GM19324 (cell line): ENCODE results near the gene UGT1A9.
"Not testable (repeated sequence)": the region's sequence is repeated elsewhere in the genome, so short reads cannot be mapped to it uniquely, and the experiment has no call there.

Experiments used
- ATAC-seq: cut with Tn5 transposase; IDR thresholded peaks from one replicate; pipeline ENCODE4 v1.9.1; 2021; ENCODE audit warnings: mild to moderate bottlenecking, moderate library complexity; ENCODE audit not compliant: unreplicated experiment, low FRiP score

The UGT1A9 gene

DNA sequence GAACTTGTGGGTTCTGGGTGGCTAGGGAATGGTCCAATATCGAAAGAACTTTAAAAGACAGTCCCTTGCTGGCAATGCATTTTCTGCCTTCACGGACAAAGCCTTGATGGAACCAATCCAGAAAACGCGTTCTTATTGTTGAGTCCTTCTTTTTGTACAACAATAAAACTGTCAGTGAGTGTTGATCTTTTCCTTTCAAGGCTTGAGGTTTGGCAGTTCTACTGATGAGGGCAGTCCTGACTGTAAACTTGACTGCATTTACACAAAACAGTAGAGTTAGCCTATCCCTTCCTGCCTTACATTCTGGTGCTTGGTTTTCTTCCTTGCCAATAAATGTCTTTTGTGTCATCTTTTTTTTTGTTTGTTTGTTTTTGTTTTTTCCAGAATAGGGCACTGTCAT is 7.5 kb downstream of the UGT1A9 start:
- ATAC-seq = no peak

DNA sequence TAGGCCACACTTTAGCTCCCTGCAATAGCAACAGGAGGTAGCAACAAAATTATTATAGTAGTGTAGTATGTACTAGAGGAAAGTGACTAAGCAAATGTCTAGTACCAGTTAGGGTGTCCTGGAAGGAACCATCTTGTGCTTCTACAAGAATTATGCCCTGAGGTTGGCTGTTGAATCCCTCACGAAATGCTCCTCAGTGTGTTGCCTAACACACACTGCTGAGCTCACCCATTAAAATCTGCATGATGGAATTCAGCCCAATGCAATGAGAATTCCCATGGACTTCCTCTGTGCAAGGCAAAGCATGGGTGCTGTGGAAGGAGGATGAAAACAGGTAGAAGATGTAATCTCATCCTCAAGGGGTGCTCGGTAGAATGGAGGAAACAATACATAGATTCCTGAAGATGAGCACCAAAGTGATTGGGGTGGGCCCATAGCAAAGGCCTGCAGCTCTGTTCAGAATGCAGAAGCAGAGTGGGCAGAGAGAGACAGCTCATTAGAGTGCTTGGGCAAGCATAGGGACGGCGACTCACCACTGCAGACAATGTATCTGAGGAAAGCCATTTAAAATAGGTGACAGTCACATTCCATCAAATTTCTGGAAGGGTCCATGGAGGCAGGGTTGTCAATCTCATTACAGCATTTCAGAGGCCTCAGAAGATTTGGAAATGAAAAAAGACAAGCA is 8.8 kb downstream of the UGT1A9 start:
- ATAC-seq = no peak

DNA sequence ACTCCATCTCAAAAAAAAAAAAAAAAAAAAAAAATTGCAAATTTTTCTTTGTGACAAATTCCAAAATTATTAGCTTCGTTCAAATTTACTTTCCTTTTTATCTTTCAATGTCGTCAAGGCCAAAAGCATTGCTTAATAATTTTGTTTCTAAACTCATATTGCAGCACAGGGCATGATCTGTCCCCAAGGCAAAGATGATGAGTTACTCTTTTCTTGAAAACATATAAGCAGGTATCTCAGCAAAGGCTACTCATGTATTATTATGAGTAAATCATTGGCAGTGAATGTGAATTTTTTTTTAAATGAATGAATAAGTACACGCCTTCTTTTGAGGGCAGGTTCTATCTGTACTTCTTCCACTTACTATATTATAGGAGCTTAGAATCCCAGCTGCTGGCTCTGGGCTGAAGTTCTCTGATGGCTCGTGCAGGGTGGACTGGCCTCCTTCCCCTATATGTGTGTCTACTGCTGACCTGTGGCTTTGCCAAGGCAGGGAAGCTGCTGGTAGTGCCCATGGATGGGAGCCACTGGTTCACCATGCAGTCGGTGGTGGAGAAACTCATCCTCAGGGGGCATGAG is 9.9 kb downstream of the UGT1A9 start, which contains the start of gene UGT1A7:
UGT1A7 (plus strand) TSS at position 381 of the 579 bp plus-strand sequence; CDS start at position 418, 37 bp downstream.
- ATAC-seq = no peak

DNA sequence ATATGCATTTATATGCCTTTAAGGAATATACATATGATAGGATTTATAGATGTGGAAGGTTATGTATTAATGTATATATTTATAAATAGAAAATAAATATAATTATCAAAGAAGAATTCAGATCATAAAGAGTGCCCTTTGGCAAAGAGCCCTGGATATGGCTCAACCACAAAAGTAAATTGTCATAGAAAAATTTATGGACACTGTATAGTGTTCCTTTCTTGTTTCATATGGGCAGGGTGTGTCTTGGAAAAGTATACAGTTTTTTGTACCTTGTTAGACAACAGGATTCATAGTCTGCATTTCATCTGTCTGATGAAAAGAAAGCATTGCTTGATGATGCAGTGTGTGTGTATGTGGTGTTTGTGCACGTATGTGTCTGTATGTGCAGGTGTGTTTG is 12.9 kb downstream of the UGT1A9 start:
- ATAC-seq = no peak

DNA sequence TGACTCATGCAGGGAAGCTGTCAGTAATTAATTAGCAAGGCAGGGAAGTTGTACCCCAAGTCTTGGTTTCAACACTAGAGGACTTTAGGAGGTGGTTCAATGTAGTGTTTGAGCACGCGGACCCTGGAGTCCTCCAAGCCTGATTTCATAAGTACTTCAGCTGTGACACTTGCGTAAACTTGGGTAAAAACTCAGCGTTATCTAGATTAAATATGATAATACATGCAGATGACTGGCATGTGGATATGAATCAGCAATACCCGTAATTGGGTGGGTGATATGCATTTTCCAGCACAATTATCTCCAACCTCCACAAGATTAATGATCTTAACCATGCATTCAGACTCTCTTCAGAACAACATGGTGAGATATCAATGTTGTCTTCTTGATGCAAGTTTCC is 15.2 kb downstream of the UGT1A9 start:
- ATAC-seq = no peak

DNA sequence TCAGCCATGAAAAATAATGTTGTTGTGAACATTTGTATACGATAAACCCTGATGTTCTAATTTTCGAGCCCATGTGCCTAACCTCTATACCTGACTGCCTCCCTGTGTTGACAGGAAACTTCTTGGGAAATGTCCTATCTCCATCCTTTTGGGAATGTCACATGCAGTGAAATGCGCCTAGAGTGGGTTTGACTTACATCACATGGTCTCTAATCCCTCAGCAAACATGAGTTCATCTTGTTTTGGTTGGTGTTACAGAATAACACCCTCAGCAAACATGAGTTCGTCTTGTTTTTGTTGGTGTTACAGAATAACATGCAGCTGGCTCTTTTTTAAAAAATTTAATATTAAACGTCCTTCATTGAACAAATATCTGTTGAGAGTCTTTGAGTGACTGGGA is 16.6 kb downstream of the UGT1A9 start:
- ATAC-seq = no peak

DNA sequence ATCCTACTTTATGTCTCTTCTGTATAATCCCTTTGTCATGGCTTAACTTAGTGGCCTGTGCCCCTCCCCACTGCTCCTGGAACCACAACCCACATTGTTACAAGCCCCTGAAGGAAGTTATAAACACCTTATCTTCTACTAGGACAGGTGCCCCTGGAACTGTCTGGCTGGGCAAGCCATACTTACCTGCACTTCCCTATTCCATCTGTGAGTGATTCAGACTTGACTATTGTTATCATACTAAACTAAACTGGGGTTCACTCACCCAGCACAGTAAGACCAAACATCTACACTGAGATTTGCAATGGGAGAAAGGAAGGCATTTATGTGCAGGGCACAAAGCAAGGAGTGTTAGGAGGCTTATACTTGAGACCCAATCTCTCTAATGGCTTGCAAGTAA is 17.3 kb downstream of the UGT1A9 start:
- no peak for ATAC-seq

DNA sequence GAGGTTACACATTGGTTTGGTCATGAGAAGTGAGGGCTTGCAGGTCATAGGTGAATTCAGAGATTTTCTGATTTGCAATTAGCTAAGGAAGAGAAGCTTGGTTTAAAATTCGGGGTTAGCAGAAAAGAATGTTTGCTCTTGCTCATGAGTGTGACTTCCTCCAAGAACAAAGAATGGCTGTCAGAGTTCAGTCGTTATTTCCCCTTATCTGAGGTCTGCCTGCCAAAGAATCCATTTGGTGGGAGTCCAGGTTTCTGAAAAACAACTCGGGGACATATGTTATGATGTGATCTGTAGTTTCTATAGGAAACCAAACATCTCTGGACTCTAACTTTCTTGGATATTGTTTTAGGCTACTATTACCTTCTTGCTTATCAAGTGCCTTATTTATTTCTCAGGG is 17.8 kb downstream of the UGT1A9 start:
- no peak for ATAC-seq

DNA sequence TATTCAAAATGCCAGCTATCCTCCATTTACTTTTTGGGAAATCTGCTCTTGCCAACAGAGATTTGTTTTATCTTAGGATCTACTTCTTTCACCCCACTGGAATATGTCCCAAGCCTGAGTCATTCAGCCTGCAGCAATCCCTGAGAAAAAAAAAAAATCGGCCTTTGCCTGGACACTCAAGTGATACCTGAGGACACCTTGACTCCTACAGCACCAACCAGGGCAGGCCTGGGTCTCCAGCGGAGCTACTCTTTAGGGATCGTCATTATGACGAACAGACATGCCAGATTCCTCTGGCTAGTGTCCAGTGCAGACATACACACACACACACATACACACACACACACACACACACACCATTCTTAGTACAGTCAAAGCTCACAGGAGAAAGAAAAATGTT is 18.7 kb downstream of the UGT1A9 start:
- ATAC-seq = no peak

DNA sequence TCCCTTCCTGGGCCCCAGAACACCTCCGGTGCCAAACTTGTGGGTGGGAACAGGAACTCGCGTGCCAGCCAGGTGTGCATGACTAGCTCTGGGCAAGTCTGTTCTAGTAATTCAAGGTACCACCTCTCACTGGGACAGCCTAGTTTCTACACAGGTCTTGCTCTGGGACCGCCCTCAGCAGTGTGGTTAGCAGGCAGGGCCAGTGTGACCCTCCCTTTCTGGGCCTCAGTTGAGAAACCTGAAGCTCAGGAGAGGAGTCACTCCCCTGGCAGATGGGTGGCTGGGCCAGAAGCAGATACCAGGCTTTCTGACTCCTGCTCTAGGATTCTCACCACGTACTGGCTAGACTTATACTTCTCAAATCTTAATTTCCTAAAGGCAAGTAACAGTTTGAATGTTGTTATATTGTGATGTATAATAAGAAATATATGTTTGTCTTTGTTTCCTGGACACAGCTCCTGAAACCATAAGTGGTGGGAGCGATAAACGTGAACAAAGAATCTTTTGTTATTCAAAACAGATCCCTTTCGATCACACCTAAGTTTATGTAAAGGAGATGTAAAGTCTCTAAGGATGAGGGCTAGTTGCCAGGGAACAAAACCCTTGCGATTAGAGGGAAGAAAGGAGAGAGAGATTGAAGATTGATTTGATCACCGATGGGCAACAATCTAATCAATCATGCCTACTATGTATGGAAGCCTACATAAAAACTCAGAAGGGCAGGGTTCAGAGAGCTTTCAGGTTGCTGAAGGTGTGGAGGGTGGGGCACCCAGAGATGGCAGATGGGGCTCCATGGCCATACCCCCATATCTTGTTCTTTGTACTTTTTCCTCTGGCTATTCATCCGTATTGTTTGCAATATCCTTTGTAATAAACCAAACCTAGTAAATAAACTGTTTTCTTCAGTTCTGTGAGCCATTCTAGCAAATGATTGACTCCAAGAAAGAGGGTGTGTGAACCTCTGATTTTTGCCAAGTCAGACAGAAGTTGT is 20.0 kb downstream of the UGT1A9 start:
- no peak for ATAC-seq

DNA sequence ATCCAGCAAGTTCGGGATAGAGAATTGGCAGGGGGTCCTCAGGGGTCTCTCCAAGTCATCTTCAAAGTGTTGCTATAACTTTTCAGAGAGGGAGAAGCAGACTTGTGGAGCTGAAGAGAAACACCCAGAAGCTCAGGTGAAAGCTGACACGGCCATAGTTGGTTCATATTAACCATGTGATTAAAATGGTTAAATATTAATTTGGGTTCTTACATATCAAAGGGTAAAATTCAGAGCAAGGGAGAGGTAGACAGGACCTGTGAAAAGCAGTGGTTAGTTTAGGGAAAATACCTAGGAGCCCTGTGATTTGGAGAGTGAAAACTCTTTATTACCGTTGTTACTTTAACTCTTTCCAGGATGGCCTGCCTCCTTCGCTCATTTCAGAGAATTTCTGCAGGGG is 20.9 kb downstream of the UGT1A9 start, which contains the start of gene UGT1A6:
UGT1A6 (plus strand) TSS at position 243 of the 400 bp plus-strand sequence; CDS start at position 358, 115 bp downstream.
- no peak for ATAC-seq

DNA sequence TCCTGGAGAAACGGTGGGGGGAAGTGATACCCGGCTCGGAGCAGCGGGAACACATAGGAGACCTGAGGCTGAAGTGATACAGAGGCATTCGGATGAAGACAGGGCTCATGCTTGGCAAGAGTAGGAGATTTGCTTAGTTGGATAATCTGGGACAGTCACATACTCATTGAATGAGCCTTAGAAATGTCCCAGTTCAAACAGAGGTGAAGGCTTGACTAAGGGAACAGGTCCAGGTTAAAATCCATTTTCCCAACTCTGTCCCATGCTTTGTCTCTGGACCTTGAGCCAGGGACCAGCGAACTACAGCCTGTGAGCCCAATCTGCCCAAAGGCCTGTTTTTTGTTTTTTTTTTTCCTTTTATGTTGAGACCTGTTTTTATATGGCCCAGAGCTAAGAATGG is 22.3 kb downstream of the UGT1A9 start:
- ATAC-seq = no peak

DNA sequence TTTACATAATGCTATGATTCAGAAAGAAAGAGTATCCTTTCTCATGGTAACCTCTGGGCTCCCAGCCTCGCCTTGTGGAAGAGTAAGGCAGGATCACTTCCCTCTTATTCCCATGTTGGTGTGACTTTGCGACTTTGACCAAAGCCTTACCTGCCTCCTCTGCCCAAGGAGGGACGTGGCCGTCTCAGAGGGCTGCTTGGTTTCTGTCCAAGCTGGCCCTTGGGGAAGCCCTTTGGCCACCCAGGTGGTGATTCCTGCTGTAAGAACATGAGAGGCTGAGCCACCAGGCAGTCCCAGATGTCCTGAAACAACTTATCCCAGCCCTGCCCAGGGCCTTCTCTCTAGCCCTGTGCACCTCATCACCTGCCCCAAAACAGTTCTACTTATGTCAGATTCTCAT is 27.0 kb downstream of the UGT1A9 start:
- no peak for ATAC-seq

DNA sequence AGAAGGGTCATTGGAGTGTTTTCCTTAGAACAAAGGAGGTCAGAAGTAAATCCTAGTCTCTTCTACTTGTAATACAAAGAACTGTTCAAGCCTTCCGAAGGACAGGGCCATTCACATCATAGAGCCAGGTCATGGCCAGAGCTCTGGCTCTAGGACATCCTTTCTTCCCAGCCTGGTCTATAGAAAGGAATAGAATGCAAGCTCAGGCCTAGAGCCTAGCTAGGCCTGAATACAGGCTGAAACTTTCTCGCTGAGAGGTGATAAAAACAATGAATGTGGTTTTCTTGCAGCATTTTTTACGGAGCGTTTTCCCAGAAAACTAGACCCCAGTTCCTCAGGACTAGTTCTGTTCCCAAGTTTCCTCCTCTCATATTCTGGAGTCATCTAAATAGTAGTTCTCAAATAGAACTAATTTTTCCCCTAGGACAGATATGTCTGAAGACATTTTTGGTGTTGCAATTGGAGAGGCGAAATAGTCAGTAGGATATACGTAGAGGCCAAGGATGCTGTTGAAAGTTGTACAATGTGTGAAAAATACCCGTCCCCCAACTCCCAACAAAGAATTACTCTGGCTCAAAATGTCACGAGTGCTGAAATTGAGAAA is 27.8 kb downstream of the UGT1A9 start:
- no peak for ATAC-seq

DNA sequence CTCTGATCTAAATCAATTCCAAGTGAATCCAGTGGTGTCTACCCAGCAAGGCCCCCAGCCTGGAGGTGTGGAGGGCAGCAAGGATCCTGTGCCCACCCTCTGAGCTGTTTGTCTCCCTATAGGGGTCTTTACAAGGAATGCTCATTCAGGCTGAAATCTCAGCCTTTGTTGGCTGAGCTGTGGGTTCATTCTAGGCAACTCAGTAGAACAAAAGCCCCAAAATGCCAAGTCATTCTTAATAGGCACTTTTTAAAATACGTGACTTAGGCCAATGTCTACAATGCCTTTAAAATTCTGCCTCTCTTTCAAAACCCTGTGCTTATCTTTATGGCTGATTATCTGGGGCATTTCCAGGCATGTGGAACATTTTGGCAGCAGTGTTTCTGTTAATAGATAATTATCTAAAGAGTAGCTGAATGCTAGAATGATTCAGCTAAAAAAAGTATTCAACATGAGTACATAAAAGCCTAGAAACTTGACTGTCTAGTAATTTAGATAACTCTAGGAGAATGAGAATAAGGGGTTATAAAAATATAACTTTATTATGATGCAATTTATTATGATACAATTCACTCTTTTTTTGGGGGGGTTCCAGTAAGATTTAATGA is 28.4 kb downstream of the UGT1A9 start:
- no peak for ATAC-seq

DNA sequence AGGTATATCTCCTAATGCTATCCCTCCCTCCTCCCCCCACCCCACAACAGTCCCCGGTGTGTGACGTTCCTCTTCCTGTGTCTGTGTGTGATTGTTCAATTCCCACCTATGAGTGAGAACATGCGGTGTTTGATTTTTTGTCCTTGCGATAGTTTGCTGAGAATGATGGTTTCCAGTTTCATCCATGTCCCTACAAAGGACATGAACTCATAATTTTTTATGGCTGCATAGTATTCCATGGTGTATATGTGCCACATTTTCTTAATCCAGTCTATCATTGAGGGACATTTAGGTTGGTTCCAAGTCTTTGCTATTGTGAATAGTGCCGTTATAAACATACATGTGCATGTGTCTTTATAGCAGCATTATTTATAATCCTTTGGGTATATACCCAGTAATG is 29.1 kb downstream of the UGT1A9 start:
- ATAC-seq = not testable (repeated sequence)

DNA sequence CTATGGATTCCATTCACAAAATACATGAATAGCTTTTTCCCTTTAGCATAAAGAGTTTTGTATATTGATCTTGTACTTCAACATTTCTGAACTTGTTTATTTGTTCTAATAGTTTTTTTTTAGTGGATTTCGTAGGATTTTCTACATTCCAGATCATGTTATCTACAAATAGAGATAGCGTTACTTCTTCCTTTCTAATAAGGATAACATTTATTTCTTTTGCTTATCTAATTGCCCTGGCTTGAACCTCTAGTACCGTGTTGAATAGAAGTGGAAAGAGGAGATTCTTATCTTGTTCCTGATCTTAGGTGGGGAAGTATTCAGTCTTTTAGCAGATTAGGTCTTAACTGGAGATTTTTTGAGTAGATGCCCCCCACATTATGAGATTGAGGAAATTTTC is 30.5 kb downstream of the UGT1A9 start:
- no peak for ATAC-seq

DNA sequence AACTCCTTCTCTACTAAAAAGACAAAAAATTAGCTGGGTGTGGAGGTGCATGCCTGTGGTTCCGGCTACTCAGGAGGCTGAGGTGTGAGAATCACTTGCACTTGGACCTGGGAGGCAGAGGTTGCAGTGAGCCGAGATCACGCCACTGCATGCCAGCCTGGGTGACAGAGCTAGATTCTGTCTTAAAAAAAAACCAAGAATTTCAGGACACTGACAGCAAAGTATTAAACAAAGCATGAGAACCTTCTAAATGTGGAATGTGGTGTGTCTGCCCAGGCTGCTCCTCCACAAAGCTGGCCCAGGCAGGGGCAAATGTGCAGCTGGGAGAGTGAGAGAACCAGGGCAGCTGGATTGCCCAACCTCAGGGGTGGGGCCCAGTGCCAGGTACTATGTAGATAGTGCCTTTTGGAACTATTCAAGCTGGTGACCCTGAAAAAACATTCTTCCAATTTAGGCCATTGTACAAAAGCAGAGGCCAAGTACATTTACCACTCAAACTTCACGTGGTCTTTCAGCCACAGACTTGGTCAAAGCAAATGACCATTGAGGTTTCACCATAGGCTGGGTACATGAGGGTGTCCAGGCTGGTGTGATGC is 34.3 kb downstream of the UGT1A9 start:
- no peak for ATAC-seq

DNA sequence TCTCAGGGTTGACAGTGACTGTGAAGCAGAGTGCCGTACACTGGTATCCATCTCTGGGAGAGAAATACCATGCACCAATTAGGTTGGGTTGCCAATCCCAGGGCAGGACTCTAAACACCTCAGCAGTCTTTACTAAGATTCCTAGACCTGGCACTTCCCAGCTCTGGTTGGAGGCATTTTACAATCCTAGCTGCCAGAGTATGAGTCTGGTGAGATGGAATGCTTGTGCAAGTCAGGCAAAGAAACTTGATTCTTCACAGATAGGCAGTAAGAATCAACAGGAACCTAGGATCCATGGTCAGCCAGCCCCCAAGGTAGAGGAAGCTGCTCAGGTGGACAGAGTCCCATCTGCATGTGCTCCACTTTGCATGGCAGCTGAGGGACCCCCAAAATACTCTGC is 35.0 kb downstream of the UGT1A9 start:
- ATAC-seq = no peak
